Measurements from ENCODE around the gene SH3PXD2A. TPM values are rescaled to one million over a fixed set of nuclear protein-coding genes. Genes with fewer than 3 reads are reported as not detected.

Gene SH3PXD2A
- total RNA-seq, 1 donor from 2014 or later, result 17.3 TPM

DNA sequence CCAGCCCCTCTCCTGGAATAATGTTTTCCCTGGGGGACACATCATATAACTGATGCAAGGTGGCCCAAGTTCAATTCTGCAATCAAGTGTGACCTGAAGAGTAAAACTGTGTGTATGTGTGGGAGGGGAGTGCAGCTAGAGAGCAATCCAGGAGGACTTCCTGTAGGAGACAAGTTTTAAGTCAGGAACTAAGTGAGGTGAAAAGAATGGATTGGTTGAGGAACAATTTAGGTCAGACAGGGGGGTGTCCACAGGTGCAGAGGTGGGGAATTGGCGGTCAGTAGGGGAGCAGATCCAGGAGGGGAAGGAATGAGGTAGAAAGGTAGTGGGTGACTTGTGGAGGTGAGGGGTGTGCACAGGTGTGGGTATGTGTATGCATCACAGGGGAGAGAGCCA lies 279.3 kb downstream of the SH3PXD2A start:
- peak overlapping the region; percentile 20 for H3K4me3 Mint-ChIP-seq (ENCODE audit: unreplicated experiment)
- no peak for DNase-seq (ENCODE audit: low read depth)
- no peak overlapping the region for H3K4me3 ChIP-seq (ENCODE audit: insufficient read depth, low read depth, low read length)
- no peak overlapping the region for H3K4me2 ChIP-seq (ENCODE audit: low read length)
- H3K4me1 Mint-ChIP-seq (ENCODE audit: low read depth, unreplicated experiment), result peaks cover 4% of the 10 kb centered on the region
- no peaks in the 10 kb centered on the region for H3K9me3 ChIP-seq (ENCODE audit: insufficient read depth, low read depth, low read length)
- H3K27me3 Mint-ChIP-seq (ENCODE audit: low read depth, unreplicated experiment), result peaks cover 75% of the 10 kb centered on the region
- no peaks in the 10 kb centered on the region for H4K20me1 ChIP-seq (ENCODE audit: insufficient read depth, low read length)
- peaks cover 69% of the 10 kb centered on the region for H3K27me3 ChIP-seq (ENCODE audit: insufficient read depth, low read length)
- H3K9me3 Mint-ChIP-seq (ENCODE audit: unreplicated experiment), result peaks cover 3% of the 10 kb centered on the region
- H3K79me2 ChIP-seq (ENCODE audit: insufficient read depth, low read length), result no peaks in the 10 kb centered on the region
- no peaks in the 10 kb centered on the region for H3K36me3 ChIP-seq (ENCODE audit: insufficient read depth, low read length)
- no peak overlapping the region for H3K9ac ChIP-seq (ENCODE audit: low read length)
- H3K36me3 Mint-ChIP-seq (ENCODE audit: low read depth, unreplicated experiment), result peaks cover 3% of the 10 kb centered on the region
- FAIRE-seq, result no peak
- no peak overlapping the region for H3K27ac ChIP-seq (ENCODE audit: low read depth, low read length)
- no peak overlapping the region for H3K27ac Mint-ChIP-seq (ENCODE audit: unreplicated experiment)
- H3K4me1 ChIP-seq (ENCODE audit: insufficient read depth, low read length), result no peaks in the 10 kb centered on the region
- H2AFZ ChIP-seq (ENCODE audit: low read depth, low read length), result no peak overlapping the region
- TF ChIP-seq, protein P1, sequence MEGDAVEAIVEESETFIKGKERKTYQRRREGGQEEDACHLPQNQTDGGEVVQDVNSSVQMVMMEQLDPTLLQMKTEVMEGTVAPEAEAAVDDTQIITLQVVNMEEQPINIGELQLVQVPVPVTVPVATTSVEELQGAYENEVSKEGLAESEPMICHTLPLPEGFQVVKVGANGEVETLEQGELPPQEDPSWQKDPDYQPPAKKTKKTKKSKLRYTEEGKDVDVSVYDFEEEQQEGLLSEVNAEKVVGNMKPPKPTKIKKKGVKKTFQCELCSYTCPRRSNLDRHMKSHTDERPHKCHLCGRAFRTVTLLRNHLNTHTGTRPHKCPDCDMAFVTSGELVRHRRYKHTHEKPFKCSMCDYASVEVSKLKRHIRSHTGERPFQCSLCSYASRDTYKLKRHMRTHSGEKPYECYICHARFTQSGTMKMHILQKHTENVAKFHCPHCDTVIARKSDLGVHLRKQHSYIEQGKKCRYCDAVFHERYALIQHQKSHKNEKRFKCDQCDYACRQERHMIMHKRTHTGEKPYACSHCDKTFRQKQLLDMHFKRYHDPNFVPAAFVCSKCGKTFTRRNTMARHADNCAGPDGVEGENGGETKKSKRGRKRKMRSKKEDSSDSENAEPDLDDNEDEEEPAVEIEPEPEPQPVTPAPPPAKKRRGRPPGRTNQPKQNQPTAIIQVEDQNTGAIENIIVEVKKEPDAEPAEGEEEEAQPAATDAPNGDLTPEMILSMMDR (IDR thresholded peaks at IDR 0.05; ENCODE audit: insufficient read depth, low read depth, low read length), result no peak
- TF ChIP-seq EZH2 (IDR thresholded peaks at IDR 0.05; ENCODE audit: insufficient read depth, low read length), result no peak

DNA sequence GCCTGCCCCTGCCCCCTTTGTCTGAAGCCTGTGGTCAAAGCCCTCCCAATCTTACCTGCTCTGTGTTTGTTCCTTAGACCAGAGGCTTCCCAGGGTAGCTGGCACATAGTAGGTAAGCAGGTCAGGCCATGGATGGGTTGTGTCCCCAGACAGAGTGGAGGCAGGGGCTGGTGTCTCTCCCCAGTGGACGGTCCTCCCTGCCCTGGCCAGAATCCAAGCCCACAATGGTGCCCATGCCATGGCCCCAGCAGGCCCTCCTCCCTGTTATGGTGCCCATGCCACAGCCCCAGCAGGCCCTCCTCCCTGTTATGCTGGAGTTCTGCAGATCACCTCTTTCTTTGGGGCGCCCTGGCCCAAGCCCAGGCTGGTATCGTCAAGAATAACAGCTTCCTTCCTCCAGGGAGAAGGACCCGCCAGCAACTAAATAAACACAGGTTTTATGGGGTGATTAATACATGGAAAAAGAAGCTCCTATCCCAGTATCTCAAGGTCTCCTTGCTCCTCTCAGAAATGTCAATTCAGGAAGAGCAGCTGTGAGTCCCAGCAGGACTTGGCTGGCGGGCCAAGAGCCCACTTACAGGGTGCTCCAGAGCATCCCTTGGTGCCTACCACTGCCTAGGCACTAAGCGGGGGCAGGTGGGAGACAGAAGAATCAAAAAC lies 279.8 kb downstream of the SH3PXD2A start:
- no peak overlapping the region for H3K27ac ChIP-seq (ENCODE audit: low read depth, low read length)
- H2AFZ ChIP-seq (ENCODE audit: low read depth, low read length), result no peak overlapping the region
- FAIRE-seq (no peak), DNase-seq (ENCODE audit: low read depth) (no peak)
- Mint-ChIP-seq H3K27me3 (ENCODE audit: low read depth, unreplicated experiment) (peaks cover 71% of the 10 kb centered on the region), H3K27ac (ENCODE audit: unreplicated experiment) (no peak overlapping the region), H3K9me3 (ENCODE audit: unreplicated experiment) (peaks cover 3% of the 10 kb centered on the region), H3K36me3 (ENCODE audit: low read depth, unreplicated experiment) (peaks cover 3% of the 10 kb centered on the region), H3K4me1 (ENCODE audit: low read depth, unreplicated experiment) (peaks cover 2% of the 10 kb centered on the region), H3K4me3 (ENCODE audit: unreplicated experiment) (no peak overlapping the region)
- H3K4me3 ChIP-seq (ENCODE audit: insufficient read depth, low read depth, low read length), result no peak overlapping the region
- H3K9ac ChIP-seq (ENCODE audit: low read length), result no peak overlapping the region
- TF ChIP-seq EZH2 (IDR thresholded peaks at IDR 0.05; ENCODE audit: insufficient read depth, low read length), result no peak
- TF ChIP-seq, protein P1 (IDR thresholded peaks at IDR 0.05; ENCODE audit: insufficient read depth, low read depth, low read length), result no peak
- H3K27me3 ChIP-seq (ENCODE audit: insufficient read depth, low read length), result peaks cover 65% of the 10 kb centered on the region
- H3K4me2 ChIP-seq (ENCODE audit: low read length), result no peak overlapping the region
- H4K20me1 ChIP-seq (ENCODE audit: insufficient read depth, low read length), result no peaks in the 10 kb centered on the region
- no peaks in the 10 kb centered on the region for H3K4me1 ChIP-seq (ENCODE audit: insufficient read depth, low read length)
- H3K36me3 ChIP-seq (ENCODE audit: insufficient read depth, low read length), result no peaks in the 10 kb centered on the region
- no peaks in the 10 kb centered on the region for H3K79me2 ChIP-seq (ENCODE audit: insufficient read depth, low read length)
- no peaks in the 10 kb centered on the region for H3K9me3 ChIP-seq (ENCODE audit: insufficient read depth, low read depth, low read length)
